Measurements from ENCODE around the gene TCF12. TPM values are rescaled to one million over a fixed set of nuclear protein-coding genes. Genes with fewer than 3 reads are reported as not detected.

TCF12 gene
- total RNA-seq, 1 donor from 2014 or later = 194 TPM

GRCh38 chr15:56916825-56917477 is 1.5 kb upstream of the TCF12 start:
- H3K36me3 Mint-ChIP-seq = peaks cover 13% of the 10 kb centered on the region
- DNase-seq (ENCODE audit: low spot score in 2 of 2, unreplicated experiment in 2 of 2) = no peak
- H3K27ac Mint-ChIP-seq = no peak overlapping the region
- peaks cover 11% of the 10 kb centered on the region for H3K9me3 Mint-ChIP-seq
- H3K4me3 Mint-ChIP-seq = peak overlapping the region; percentile 81
- TF ChIP-seq CTCF (IDR thresholded peaks at IDR 0.05; ENCODE audit: unreplicated experiment) = no peak
- H3K4me1 Mint-ChIP-seq = peaks cover 29% of the 10 kb centered on the region
- no peaks in the 10 kb centered on the region for H3K27me3 Mint-ChIP-seq (ENCODE audit: low read depth)

- no peaks in the 10 kb centered on the region for H3K27me3 Mint-ChIP-seq (ENCODE audit: low read depth)
- peaks cover 13% of the 10 kb centered on the region for H3K36me3 Mint-ChIP-seq
- peak overlapping the region; percentile 92 for H3K27ac Mint-ChIP-seq
- peaks cover 29% of the 10 kb centered on the region for H3K4me1 Mint-ChIP-seq
- peak overlapping the region; percentile 81 for H3K4me3 Mint-ChIP-seq
- no peak for TF ChIP-seq CTCF (IDR thresholded peaks at IDR 0.05; ENCODE audit: unreplicated experiment)
- H3K9me3 Mint-ChIP-seq = peaks cover 11% of the 10 kb centered on the region
- DNase-seq (ENCODE audit: low spot score in 2 of 2, unreplicated experiment in 2 of 2) = no peak
Measured at GRCh38 chr15:56917652-56918045, 795 bp upstream of the TCF12 start.

GRCh38 chr15:56919031-56919608 is 676 bp downstream of the TCF12 start:
- Mint-ChIP-seq H3K36me3 (peaks cover 21% of the 10 kb centered on the region), H3K4me1 (peaks cover 32% of the 10 kb centered on the region), H3K27me3 (ENCODE audit: low read depth) (no peaks in the 10 kb centered on the region), H3K27ac (peak overlapping the region; percentile 82), H3K9me3 (peaks cover 11% of the 10 kb centered on the region), H3K4me3 (peak overlapping the region; percentile 83)
- TF ChIP-seq CTCF (IDR thresholded peaks at IDR 0.05; ENCODE audit: unreplicated experiment) = no peak
- DNase-seq (ENCODE audit: low spot score in 2 of 2, unreplicated experiment in 2 of 2) = peak in 1 of 2 experiments; percentile 30

- H3K27ac Mint-ChIP-seq = peak overlapping the region; percentile 92
- no peaks in the 10 kb centered on the region for H3K27me3 Mint-ChIP-seq (ENCODE audit: low read depth)
- H3K4me1 Mint-ChIP-seq = peaks cover 32% of the 10 kb centered on the region
- peaks cover 26% of the 10 kb centered on the region for H3K36me3 Mint-ChIP-seq
- no peak for TF ChIP-seq CTCF (IDR thresholded peaks at IDR 0.05; ENCODE audit: unreplicated experiment)
- H3K9me3 Mint-ChIP-seq = peaks cover 11% of the 10 kb centered on the region
- DNase-seq (ENCODE audit: low spot score in 2 of 2, unreplicated experiment in 2 of 2) = peak in 1 of 2 experiments; percentile 65
- peak overlapping the region; percentile 83 for H3K4me3 Mint-ChIP-seq
Measured at GRCh38 chr15:56919609-56920366, 1.3 kb downstream of the TCF12 start.

- no peak for DNase-seq (ENCODE audit: low spot score in 2 of 2, unreplicated experiment in 2 of 2)
- H3K27me3 Mint-ChIP-seq (ENCODE audit: low read depth) = no peaks in the 10 kb centered on the region
- H3K4me1 Mint-ChIP-seq = peaks cover 32% of the 10 kb centered on the region
- H3K9me3 Mint-ChIP-seq = peaks cover 11% of the 10 kb centered on the region
- peak overlapping the region; percentile 92 for H3K27ac Mint-ChIP-seq
- H3K36me3 Mint-ChIP-seq = peaks cover 26% of the 10 kb centered on the region
- TF ChIP-seq CTCF (IDR thresholded peaks at IDR 0.05; ENCODE audit: unreplicated experiment) = no peak
- H3K4me3 Mint-ChIP-seq = peak overlapping the region; percentile 83
Measured at GRCh38 chr15:56920367-56920627, 1.9 kb downstream of the TCF12 start.

Data from mesothelial cell of epicardium (in vitro differentiated cells).